VCaP (cell line): ENCODE measurements around the gene TXNL1.
"Not testable (repeated sequence)": the region's sequence is repeated elsewhere in the genome, so short reads cannot be mapped to it uniquely, and the experiment has no call there.

Source experiments
- H3K27ac ChIP-seq: fragments of 450-650 bp; 2 replicates; pipeline ENCODE4 v1.5.1; 2017
- CTCF ChIP-seq: fragments of 450-650 bp; conservative IDR thresholded peaks from 2 replicates; pipeline ENCODE4 v1.5.1; 2017; ENCODE audit warnings: mild to moderate bottlenecking, moderate library complexity

The TXNL1 gene

DNA sequence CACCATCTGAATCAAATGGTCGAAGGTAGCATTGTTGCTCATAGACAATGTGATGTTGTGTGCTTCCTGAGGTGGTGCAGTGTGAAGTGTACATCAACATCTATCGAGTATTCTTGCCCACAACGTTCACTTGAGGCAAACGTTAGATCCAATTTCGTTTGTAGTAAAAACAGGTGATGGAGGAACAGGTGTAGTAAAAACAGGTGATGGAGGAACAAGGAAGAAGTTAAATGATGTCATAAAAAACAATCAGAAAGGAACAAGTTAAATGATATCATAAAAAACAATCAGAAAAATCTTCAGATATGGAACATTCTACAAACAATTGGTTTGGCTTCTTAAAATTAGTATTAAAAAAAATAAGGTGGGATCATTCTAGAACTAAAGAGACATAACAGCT, 24.1 kb upstream of the TXNL1 start:
- H3K27ac ChIP-seq, result peak overlapping the region; percentile 77
- TF ChIP-seq CTCF, result no peak

DNA sequence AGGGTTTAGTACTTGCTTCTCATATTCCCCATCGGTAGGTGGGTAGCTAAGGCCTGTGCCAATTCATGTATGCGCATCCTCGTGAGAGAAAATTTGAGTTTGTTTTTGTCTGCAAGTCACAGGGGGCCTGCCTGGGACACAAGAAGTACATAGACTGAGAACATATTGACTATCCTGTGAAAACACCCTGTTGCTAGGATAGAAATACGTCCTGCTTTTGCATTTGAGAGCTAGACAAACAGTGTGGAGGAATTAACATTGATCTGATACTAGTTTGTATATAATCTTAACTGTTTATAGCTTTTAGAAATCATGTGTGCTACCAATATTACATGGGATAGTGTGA, 23.6 kb upstream of the TXNL1 start:
- peak overlapping the region; percentile 77 for H3K27ac ChIP-seq
- TF ChIP-seq CTCF, result no peak

GRCh38 chr18:56661360-56662062, 23.1 kb upstream of the TXNL1 start:
- no peak for TF ChIP-seq CTCF
- H3K27ac ChIP-seq, result peak overlapping the region; percentile 77

DNA sequence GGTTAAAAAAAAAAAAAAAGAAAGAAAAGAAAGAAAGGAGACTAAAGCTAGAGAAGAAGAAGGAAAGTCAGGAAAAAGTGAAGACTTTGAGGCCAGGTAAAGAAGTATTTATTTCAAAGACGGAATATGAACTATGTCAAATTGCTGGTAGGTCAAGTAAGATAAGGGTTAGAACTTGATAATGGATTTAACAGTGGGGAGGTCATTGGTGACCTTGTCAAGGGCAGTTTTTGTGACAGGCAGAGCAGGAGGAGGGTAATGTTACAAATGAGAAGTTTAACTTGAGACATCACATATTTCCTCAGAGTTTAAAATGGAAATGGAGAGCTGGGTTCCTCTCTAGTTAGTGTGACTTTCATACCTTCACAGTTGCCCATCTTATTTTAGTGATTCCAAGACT, 22.3 kb upstream of the TXNL1 start:
- peak overlapping the region; percentile 77 for H3K27ac ChIP-seq
- no peak for TF ChIP-seq CTCF

DNA sequence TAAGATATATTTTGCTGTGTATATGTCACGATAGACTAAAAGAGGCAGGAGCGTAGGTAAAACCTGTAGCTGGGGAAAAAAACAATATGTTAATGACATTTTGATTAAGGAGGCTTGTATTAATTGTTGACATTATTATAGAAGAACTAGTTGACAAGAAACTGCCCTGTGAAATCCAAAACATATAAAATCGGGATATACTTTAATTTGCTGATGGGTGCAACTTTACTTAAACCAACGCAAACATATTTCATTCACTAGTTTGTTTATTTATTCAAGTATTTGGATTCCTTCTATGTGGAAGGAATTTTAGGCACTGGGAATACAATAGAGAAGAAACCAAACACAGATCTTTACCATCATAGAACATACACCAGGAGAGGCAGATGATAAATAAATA, 20.7 kb upstream of the TXNL1 start:
- H3K27ac ChIP-seq, result no peak overlapping the region
- no peak for TF ChIP-seq CTCF

DNA sequence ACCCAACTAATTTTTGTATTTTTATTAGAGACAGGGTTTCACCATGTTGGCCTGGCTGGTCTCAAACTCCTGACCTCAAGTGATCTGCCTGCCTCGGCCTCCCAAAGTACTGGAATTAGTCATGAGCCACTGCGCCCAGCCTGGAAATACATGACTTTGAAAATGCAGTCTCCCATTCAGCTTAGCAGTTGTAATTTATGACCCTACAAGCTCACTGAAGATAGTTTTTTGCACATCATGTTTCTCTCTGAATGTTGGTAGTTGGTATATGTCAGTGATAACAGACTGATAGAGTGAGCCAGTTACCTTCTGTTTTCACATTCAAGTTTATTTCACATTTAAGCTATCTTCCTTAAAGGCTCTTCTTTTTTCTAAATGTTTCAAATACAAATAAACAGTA, 19.9 kb upstream of the TXNL1 start:
- no peak overlapping the region for H3K27ac ChIP-seq
- no peak for TF ChIP-seq CTCF

- H3K27ac ChIP-seq, result not testable (repeated sequence)
Observed at GRCh38 chr18:56654280-56654679, 15.9 kb upstream of the TXNL1 start.

GRCh38 chr18:56652802-56653201, 14.4 kb upstream of the TXNL1 start:
- peak overlapping the region; percentile 77; the same call in 1 of the 2 replicates for H3K27ac ChIP-seq
- TF ChIP-seq CTCF, result no peak
